ENCODE data around the gene RENBP.

RENBP gene

GRCh38 chrX:153925387-153925738 lies 19.1 kb downstream of the RENBP start:
- TF ChIP-seq FOXP2 (optimal IDR thresholded peaks at IDR 0.05; ENCODE audit: borderline replicate concordance, extremely low read depth, extremely low read length, insufficient read depth) (no peak), SIN3A (IDR thresholded peaks at IDR 0.05; ENCODE audit: borderline replicate concordance, insufficient read depth, low read length) (no peak)

DNA sequence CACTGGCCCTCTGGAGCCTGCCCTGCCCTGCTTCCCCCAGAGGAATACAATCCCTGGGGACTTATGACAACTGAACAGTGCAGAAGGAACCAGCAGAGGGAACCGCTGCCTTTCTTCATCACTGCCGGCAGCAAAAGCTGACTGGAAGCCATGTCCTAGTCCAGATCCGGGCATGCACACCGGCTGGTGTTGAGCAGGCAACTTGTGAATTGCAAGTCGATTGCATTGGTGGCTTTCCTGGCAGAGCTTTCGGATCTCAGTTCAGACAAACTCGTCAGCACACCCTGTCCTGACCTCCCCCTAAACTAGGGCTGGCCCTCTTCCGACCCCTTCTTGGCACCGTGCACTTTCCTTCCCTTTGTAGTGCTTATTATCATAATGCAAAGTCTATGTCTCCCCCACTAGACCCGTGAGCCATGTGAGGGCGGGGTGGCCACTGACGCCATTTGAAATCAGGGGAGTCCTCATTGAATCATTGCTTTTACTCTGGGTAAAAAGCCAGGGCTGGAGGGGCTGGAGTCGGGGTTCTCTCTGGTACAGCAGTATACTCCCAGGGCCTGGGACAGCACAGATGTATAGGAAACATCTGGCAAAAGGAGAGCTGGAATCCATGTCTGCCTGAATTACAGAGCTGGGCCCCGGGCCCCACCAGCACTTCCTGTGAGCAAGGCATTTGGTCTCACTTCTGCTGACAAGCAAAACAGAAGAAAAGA lies 20.1 kb downstream of the RENBP start:
- no peak for TF ChIP-seq SIN3A (IDR thresholded peaks at IDR 0.05; ENCODE audit: borderline replicate concordance, insufficient read depth, low read length)
- TF ChIP-seq POLR2AphosphoS5 (IDR thresholded peaks at IDR 0.05; ENCODE audit: low read depth, low read length), result no peak

- TF ChIP-seq POLR2AphosphoS5 (IDR thresholded peaks at IDR 0.05; ENCODE audit: low read depth, low read length) (no peak), TAF1 (IDR thresholded peaks at IDR 0.05; ENCODE audit: borderline replicate concordance, insufficient read depth, low read length) (no peak), SIN3A (IDR thresholded peaks at IDR 0.05; ENCODE audit: borderline replicate concordance, insufficient read depth, low read length) (no peak), FOXP2 (optimal IDR thresholded peaks at IDR 0.05; ENCODE audit: borderline replicate concordance, extremely low read depth, extremely low read length, insufficient read depth) (no peak), REST (IDR thresholded peaks at IDR 0.05; ENCODE audit: insufficient read depth in 1 of 2, low read depth in 2 of 2, low read length in 2 of 2) (no peak)
These were observed 21.2 kb downstream of the RENBP start for GRCh38 chrX:153922932-153923857.

- TF ChIP-seq REST (IDR thresholded peaks at IDR 0.05; ENCODE audit: insufficient read depth in 1 of 2, low read depth in 2 of 2, low read length in 2 of 2) (no peak), FOXP2 (optimal IDR thresholded peaks at IDR 0.05; ENCODE audit: borderline replicate concordance, extremely low read depth, extremely low read length, insufficient read depth) (no peak), SIN3A (IDR thresholded peaks at IDR 0.05; ENCODE audit: borderline replicate concordance, insufficient read depth, low read length) (no peak), POLR2AphosphoS5 (IDR thresholded peaks at IDR 0.05; ENCODE audit: low read depth, low read length) (no peak), TAF1 (IDR thresholded peaks at IDR 0.05; ENCODE audit: borderline replicate concordance, insufficient read depth, low read length) (no peak)
These were observed 22.7 kb downstream of the RENBP start for GRCh38 chrX:153921511-153922446.

GRCh38 chrX:153921070-153921469 lies 23.4 kb downstream of the RENBP start:
- no peak for TF ChIP-seq SIN3A (IDR thresholded peaks at IDR 0.05; ENCODE audit: borderline replicate concordance, insufficient read depth, low read length)
- no peak for TF ChIP-seq TAF1 (IDR thresholded peaks at IDR 0.05; ENCODE audit: borderline replicate concordance, insufficient read depth, low read length)
- no peak for TF ChIP-seq REST (IDR thresholded peaks at IDR 0.05; ENCODE audit: insufficient read depth in 1 of 2, low read depth in 2 of 2, low read length in 2 of 2)
- no peak for TF ChIP-seq POLR2AphosphoS5 (IDR thresholded peaks at IDR 0.05; ENCODE audit: low read depth, low read length)
- no peak for TF ChIP-seq FOXP2 (optimal IDR thresholded peaks at IDR 0.05; ENCODE audit: borderline replicate concordance, extremely low read depth, extremely low read length, insufficient read depth)

Measured in PFSK-1 (cell line).